ENCODE measurements around the gene OCSTAMP. TPM values are rescaled to one million over a fixed set of nuclear protein-coding genes. Genes with fewer than 3 reads are reported as not detected.

Gene OCSTAMP
- total RNA-seq, 4 donors from 2014 or later: not detected

GRCh38 chr20:46520540-46520939 lies 29.9 kb downstream of the OCSTAMP start:
- Histone ChIP-seq H3K4me1 (no peaks in the 10 kb centered on the region), H3K9me3 (no peaks in the 10 kb centered on the region), H3K27ac (no peak overlapping the region), H3K4me3 (no peak overlapping the region), H3K36me3 (no peaks in the 10 kb centered on the region), H3K27me3 (peaks cover 0 to 3% of the 10 kb centered on the region in 2 donors)
- intact Hi-C loops (cut with DNase I; ENCODE audit: low total_unique reads): no loop called here
- DNase-seq: no peak
- TF ChIP-seq CTCF (IDR thresholded peaks at IDR 0.05) (no peak), POLR2A (IDR thresholded peaks at IDR 0.05) (no peak)

GRCh38 chr20:46519471-46520068 lies 30.9 kb downstream of the OCSTAMP start:
- Histone ChIP-seq H3K27me3 (peaks cover 0 to 3% of the 10 kb centered on the region in 2 donors), H3K4me3 (no peak overlapping the region), H3K27ac (no peak overlapping the region), H3K36me3 (no peaks in the 10 kb centered on the region), H3K4me1 (no peaks in the 10 kb centered on the region), H3K9me3 (no peaks in the 10 kb centered on the region)
- no peak for TF ChIP-seq POLR2A (IDR thresholded peaks at IDR 0.05)
- no peak for TF ChIP-seq CTCF (IDR thresholded peaks at IDR 0.05)
- no peak for DNase-seq
- intact Hi-C loops (cut with DNase I; ENCODE audit: low total_unique reads): no loop called here

- TF ChIP-seq CTCF (IDR thresholded peaks at IDR 0.05): no peak
- TF ChIP-seq POLR2A (IDR thresholded peaks at IDR 0.05): peak in 1 of 2 donors; percentile 31
- peak; percentile 36 to 70 for DNase-seq
- intact Hi-C loops (cut with DNase I; ENCODE audit: low total_unique reads): no loop called here
- H3K27ac ChIP-seq: peak within 1 kb of the TSS; percentile 48 to 51
- peak within 1 kb of the TSS; percentile 56 to 62 for H3K4me3 ChIP-seq
- H3K27me3 ChIP-seq: peaks cover 0 to 3% of the 10 kb centered on the region in 2 donors
- no peaks in the 10 kb centered on the region for H3K9me3 ChIP-seq
- no peaks in the 10 kb centered on the region for H3K4me1 ChIP-seq
- H3K36me3 ChIP-seq: no peaks in the 10 kb centered on the region
Observed at GRCh38 chr20:46512943-46513844, 37.3 kb downstream of the OCSTAMP start, which contains the start of gene ZNF334. TSS of gene ZNF334 (minus strand) at chr20:46513559. CDS start at chr20:46512102, 1,457 bp downstream.

- Histone ChIP-seq H3K27ac (no peak overlapping the region), H3K9me3 (no peaks in the 10 kb centered on the region), H3K4me3 (no peak overlapping the region), H3K36me3 (no peaks in the 10 kb centered on the region), H3K27me3 (no peaks in the 10 kb centered on the region), H3K4me1 (no peaks in the 10 kb centered on the region)
- TF ChIP-seq CTCF (IDR thresholded peaks at IDR 0.05): no peak
- TF ChIP-seq POLR2A (IDR thresholded peaks at IDR 0.05): no peak
- DNase-seq: no peak
- intact Hi-C loops (cut with DNase I; ENCODE audit: low total_unique reads): no loop called here
Observed at GRCh38 chr20:46509523-46509922, 40.9 kb downstream of the OCSTAMP start.
